HG03460 (cell line): Measurements from ENCODE around the gene RBFOX2.

Experiments
- ATAC-seq: cut with Tn5 transposase; IDR thresholded peaks from one replicate; pipeline ENCODE4 v1.9.1; 2021; ENCODE audit not compliant: unreplicated experiment

Gene RBFOX2

DNA sequence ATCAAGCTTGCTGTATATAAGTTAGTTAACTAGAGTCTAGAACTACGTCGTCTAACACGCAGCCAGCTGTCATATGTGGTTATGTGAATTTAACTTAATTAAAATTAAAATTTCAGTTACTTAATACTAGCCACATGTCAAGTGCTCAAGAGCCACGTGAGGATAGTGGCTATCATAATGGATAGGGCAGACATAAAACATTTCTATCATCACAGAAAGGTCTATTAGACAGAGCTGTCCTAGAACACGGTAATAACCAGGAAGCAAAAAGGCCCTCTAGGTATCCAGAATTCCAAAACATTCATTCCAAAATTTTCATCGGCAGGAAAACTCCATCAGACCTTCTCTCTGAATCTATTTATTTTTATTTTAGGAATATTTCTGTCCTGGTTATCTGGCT lies 123.9 kb downstream of the RBFOX2 start:
- ATAC-seq = no peak

DNA sequence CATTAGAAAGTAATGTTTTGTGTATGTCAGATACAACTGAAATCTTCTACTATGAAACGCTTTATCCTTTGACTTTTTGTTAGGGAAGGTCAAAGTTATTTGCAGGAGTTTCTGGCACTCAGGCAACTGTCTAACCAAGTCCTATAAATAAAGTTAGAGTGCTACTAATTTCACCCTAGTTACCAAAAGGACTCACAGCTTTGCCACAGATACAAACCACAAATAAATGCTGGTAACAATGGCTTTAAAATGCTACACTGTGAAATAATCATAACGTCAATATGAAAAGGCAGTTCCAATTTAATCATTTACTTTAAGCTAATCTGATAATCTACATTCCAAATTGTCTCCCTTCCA lies 124.3 kb downstream of the RBFOX2 start:
- ATAC-seq = no peak

DNA sequence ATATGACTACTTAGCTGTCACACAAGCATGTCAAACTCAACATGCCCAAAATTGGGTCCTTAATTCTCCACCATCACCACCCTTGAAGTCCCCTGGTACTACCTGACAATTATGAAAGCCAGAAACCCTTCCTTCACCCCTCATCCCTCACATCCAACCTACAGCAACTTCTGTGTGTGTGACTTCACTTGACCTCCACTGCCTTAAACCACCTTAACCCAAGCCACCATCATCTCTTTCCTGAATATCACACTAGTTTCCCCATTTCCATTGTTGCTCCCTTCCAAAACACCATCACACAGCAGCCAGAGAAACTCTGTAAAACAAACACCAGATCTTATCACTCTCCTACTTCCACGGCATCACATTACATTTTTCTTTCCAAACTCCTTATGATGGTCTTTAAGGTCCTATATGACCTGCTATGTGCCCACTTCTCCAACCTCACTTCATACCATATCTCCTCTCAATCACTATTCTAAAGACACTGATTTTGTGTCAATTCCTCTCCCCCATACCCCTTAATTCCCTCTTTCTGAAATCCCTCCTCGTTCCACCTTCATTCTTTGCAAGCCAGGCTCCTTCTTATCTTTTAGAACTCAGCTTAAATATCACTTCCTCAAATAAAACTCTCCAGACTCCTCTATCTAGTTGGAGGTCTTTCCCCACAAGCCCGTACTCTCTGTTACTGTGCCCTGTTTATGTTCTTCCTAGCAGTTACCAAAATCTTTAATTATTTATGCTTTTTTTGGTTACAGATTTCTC lies 124.9 kb downstream of the RBFOX2 start:
- ATAC-seq = no peak

DNA sequence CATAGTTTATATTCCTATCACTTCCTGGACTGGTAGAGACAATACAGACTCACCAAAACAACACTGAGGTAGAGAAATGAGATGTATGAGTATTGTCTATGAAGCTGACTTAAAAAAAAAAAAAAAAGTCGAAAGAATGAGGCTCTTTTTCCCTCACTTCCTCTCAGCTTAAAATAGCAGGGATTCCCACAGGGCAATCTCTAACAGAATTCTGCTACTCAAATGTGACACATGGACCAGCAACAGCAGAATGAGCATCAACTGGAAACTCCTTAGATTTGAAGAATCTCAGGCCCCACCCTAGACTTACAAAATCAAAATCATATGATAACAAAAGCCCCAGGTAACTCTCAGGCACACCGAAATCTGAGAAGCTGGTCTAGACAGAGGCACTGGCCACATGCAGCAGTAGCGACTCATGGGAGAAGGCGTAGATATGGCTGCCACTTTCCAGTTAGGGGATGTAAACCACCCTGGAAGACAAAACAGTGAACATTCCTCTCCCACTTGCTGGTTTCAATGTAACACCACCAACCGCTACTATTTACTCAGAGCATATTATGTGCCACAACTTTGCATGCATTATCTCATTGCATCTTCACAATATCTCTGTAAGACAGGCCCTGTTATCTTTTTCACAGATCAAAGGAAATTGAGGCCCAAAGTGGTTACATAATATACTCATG lies 128.0 kb downstream of the RBFOX2 start:
- ATAC-seq = no peak

DNA sequence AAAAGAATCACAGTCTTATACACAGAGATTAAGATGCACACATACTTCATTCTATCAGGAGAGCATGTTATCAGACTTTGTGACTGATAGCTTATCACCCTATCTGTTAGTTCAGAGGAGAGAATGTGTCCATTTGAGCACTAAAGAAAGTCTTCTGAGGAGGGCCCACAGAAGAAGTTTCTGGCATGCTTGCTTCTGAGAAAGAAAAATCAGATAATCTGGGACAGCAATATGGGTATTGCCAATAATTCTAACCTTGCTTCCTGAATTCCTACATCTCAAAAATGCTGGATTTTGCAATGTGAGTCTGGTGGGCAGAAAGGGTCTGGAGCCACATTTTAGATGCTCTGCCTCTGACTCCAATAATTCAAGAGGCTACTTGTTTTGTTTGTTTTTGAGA lies 128.9 kb downstream of the RBFOX2 start:
- ATAC-seq = no peak

DNA sequence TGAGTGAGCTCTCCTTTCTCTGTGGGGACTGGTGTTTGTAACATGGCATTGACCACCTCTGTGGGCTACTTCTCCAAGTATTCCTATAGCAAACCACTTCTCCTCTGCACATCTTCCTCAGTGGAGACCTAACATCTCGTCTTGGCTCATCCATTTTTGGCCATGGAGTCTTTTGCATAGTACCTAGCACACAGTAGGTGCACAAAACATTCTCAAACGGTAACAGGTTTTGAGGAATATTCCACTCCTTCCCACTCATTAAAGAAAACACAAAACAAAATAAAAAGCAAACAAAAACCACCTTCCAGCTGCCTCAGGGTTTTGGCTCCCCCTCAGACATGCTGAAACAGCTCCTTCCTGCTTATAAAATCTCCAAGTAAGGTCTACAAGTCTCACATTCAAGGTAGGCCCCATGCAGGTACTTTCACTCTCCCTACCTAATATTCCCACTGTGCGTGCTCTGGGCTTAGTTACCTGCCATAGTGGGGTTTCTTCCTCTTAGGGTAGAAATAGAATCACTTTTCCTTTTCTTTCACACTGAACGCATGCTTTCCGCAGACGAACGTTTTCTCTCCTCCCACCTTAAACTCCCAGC lies 132.4 kb downstream of the RBFOX2 start:
- ATAC-seq = no peak

DNA sequence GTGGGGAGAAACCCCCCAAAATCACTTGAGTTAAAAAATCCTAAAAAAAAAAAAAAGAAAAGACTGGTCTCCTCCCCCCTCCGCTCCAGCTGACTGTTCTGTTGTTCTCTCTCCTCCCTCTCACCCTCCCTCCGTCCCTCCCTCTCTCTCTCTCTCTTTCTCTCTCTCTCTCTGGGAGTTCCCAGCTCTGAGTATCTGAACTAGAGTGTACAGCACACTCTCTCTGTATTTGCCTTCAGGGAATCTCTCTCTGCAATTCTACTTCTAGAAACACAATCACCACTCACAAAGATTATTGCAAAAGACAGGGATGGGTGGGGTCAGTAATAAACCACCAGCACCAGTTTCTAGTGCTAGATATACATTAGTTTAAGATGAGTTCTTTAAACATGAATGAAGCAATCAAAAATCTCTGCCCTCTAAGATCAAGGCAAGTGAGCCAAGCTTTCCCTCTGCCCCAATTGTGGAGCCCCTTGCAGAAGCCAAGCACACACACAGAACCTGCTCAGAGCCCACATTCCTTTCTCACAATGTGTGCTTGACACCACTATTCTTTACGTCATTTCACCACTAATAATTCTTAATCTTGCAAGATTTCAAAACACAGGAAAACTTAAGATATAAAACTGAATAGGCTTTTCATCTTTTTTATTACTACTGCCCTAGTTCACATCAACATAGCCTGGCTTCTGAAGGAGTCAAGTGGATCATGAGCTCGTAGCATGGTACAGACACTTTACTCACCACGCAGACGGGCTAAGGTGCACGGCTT lies 133.5 kb downstream of the RBFOX2 start:
- ATAC-seq = no peak

DNA sequence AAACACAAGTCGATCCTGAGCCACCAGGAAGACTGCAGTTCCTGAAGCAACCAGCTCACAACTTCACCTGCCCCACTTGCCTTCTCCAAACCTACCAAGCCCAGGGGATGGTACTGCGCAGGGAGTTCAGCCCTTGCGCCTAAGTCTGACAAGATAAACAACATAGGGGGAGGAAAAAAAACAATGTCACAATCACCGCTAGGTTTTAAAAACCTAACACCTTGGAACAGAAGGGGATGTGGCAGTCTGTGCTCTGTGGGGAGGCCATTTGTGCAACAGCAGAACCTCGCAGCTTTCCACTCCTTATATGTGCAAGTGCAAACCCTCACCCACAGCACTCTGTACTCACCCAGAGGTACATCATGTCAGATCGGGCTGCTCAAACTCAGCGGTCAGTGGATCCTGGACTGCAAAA lies 134.2 kb downstream of the RBFOX2 start:
- ATAC-seq = no peak

DNA sequence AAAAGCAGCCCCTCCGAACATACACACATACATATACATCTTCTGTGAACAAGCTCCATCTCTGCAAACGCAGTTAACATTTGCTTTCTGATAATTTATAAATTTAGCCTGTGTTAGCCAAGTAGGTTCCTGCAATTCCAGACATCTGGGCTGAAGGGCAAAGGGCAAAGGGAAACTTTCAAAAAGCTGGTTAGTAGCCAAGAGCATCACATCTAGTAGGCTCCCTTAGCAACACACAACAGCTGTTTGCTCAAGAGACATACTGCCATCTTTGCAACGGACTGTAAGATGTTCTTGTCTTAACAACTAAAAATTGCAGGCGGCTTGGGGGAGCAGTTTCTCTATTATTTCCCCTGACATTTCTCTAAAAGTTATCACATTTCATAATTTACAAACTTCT lies 134.9 kb downstream of the RBFOX2 start:
- no peak for ATAC-seq

DNA sequence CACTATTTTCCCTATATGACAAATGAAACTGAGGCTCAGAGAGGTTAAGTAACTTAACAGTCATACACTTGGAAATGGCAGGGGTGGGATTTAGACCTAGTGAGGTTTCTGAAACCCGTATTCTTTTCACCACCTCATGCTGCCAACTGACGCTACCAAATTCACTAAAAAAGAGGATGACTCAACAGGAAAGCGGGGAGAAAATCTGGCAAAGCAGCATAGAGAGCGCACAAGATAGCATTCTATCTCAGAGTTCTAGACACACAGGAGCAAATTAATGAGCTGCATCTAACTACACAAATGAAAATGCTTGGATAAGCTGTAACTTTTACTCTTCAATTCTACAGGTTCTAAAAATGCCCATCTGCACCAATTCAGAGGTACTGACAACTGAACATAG lies 136.4 kb downstream of the RBFOX2 start:
- ATAC-seq = no peak

DNA sequence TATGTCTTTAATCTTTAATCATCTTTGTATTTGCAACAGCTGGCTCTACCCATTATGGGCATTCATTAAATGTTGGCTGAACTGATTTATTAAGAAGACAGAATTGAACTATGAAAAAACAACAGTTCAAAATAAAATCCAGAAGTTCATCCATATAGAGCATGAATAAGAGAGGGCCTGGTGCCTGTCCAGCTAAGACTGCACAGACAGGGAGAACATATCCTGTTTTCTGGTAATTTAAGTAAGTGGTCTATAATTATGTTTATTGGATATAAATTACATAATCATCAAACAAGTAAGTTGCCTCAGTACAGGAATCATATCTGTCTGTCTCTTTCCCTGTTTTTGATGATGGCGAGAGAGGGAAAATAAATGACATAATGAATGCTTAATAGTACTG lies 137.2 kb downstream of the RBFOX2 start:
- ATAC-seq = no peak

DNA sequence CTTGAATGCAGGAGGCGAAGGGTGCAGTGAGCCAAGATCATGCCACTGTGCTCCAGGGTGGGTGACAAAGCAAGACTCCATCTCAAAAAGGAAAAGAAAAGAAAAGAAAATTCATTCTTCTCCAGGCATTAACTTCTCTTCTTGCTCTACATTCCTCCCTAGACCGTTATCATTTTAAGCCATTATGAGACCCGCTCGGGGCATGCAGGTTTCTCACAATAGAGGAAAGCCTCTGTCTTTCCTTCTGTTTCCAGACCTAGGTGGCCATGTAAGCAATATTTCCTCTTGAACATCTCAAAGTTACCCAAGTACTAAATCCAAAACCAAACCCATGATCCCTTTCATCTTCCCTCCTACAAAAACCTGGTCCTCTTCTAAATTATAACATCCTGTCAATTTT lies 139.6 kb downstream of the RBFOX2 start:
- no peak for ATAC-seq

DNA sequence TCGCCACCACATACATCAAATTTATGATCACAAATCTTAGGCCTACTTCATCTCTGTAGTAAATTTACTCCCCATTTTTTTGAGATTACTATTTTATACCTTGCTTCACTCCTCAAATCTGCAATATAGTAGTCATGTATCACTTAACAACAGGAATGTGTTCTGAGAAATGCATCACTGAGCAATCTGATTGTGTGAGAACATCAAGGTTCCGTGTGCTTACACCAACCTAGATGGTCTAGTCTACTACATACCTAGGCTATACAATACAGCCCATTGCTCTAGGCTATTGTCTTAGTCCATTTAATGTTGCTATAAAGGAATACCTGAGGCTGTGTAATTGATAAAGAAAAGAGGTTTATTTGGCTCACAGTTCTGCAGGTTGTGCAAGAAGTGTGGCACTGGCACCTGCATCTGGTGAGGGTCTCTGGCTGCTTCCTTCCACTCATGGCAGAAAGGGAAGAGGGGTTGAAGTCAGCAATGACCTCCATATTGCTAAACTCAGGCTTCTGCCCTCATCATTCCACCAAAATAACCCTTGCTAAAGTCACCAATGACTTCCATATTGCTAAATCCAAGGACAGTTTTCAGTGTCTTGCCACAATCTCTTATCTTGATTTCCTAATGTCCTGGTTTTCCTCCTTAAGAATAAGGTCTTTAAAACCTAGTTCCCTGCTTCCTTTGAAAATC lies 140.3 kb downstream of the RBFOX2 start:
- no peak for ATAC-seq

DNA sequence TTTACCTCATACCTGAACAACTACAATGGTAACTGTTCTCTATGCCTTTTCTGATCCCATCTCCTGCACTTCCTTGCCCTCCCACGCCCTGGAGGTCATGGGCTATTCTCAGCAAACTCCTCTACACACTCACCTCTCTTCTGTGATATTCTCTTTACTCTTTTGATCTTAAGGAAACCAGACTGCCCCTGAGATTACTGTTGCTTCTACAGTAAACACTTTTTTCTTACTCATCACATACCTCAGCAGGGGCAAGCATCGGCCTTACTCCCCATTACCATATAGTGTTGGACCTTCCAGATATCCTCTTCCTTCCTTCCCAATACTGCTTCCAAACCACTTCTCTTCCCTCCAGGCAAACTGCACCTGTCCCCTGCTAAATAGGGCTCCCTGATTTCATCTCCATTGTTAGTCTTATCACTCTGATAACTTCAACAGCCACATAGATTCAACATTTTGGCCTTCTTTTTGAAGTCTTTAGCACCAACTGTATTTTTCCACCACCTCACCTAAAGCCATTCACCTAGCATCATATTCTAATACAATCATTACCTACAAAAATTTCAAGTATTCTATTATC lies 141.2 kb downstream of the RBFOX2 start:
- ATAC-seq = no peak

DNA sequence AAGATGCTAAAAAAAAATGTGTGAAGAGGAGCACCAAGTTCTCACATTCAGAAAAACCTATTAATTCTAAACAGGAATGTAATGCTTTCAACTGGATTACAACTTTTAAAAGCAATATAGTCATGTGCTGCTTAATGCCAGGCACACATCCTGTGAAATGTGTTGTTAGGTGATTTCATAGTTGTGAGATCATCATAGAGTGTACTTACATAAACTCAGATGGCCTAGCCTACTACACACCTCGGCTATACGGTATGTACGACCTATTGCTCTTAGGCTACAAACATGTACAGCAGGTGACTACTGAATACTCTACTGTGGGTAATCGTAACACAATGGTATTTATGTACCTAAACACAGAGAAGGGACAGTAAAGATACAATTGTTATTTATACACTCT lies 142.3 kb downstream of the RBFOX2 start:
- ATAC-seq = no peak

DNA sequence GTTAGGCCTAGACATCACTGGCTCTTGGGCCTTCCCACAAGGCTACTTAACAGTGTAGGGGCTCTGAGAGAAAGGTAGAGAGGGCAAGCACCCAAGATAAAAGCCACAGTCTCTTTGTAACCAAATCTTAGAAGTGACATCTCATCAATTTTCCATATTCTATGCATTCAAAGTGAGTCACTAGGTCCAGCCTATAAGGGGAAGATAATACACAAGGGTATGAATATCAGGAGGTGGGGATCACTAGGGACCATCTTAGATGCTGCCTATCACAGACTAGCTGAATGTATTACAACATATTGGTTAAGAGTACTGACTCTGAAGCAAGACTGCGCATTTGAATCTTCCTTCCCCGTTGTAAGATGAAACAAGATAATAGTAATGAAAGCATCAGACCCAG lies 144.1 kb downstream of the RBFOX2 start:
- no peak for ATAC-seq

DNA sequence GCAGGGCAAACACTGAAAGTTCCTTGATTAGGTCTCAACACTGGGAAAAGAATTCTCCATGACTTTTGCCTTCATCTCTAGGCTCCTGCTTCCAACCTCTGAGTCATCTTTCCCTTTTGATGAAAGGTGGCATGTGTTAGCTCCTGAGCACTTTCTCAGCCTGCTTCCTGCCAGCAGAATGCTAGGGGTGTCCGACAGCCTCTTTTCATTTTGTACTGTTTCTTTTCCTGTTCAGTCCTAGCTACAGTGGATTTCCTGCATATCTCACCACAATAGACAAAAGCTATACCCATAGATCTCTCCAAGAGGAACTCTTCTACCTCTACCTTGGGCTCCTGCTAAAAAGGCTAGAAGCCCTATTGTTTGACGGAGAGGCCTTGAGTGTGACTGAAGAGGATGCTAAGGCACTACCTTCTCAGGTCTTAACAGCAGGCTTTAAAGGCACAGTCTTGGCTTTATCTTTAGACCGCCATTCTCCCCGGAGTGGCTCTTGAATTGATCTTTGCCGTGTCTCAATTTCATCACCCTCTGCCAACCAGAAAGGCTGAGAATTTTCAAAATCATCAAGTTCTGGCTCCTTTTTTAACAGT lies 145.5 kb downstream of the RBFOX2 start:
- ATAC-seq = no peak

DNA sequence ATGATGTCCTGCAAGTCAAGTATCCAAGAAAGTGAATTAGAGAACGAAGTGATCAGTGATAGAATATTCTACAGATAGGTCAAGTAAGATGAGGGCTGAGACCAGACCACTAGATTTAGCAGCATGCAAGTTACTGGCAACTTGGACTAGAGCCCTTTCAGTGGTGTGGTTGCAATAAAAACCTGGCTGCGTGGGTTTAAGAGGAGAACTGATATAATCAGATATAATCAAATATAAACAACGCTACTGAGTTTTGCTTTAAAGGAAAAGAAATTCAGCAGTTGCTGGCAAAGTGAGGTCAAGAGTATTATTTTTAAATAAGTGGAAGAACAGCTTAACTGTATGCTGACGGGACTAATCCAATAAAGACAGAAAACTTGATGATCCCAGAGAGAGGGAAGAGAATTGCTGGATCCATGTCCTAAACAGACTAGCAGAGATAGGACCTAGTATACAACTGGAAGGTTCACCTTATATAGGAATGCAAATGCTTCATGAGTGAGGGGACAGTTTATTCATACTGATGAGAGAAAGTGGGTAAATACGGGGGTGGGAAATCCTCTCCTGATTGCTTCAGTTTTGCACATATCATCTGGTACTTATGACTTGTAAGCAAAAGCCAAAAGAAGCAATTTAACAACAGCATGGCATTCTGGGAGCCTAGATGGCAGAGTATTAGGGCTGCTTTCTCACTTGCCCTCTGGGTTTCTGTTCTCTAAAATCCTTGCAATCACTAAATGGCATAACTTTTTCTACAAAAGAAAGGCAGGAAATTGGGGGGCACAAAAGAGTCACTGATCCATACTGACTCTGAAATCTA lies 146.2 kb downstream of the RBFOX2 start:
- no peak for ATAC-seq

DNA sequence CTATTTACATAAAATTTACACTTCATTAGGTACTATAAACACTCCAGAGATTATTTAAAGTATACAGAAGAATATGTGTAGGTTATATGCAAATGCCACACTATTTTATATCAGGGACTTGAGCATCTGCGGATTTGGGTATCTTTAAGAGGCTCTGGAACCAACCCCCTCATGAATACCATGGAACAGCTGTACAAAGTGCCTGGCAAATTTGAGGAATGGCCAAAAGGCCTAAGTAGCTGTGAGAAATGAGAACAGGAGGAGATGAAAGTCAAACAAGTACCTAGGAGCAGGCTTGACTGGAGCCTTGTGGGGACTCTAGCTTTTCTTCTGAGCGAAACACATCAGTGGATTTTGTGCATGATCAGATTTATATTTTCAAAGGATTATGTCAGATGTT lies 149.3 kb downstream of the RBFOX2 start:
- no peak for ATAC-seq

DNA sequence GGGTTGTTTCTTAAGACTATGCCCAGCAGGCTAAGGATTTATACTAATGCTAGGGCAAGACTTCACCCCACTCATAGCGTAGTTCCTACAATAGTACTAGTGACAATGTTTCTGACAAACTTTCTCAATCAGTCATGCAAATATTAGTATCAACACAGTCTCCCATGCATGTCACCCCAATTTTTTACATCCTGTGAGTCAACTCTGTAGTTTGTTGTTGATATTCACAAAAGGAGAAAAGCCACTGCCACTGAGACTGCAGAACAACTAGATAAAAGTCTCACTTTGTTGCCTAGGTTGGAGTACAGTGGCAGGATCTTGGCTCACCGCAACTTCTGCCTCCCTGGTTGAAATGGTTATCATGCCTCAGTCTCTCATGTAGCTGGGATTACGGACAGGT lies 155.2 kb downstream of the RBFOX2 start:
- ATAC-seq = no peak
